Activated CD8-positive, alpha-beta T cell treated with anti-CD3 and anti-CD28 coated beads, Interleukin-2, amount 10 ng/mL, durations not matched to agents 7 days and 5 days (primary cell): ENCODE results near the gene NUP155. TPM values are rescaled to one million over a fixed set of nuclear protein-coding genes. Genes with fewer than 3 reads are reported as not detected.

Source experiments
- total RNA-seq, 2 experiments: library from RNA; stranded (reverse); gene quantifications; one replicate each; pipeline ENCODE4 v1.2.3, GENCODE V29; 2021

NUP155 gene
- total RNA-seq, 2 experiments from 2014 or later = 54.4 to 57.2 TPM

Other genes starting within 250 kb of the NUP155 start
- 10 to 100 TPM in 1 of 2 experiments, 1 to 10 TPM in 1; 7.2 to 10.5 TPM for gene CPLANE1, start 121.7 kb downstream of the NUP155 start, total RNA-seq
- 10 to 100 TPM; 28.8 to 35.3 TPM for gene WDR70, start 8.2 kb upstream of the NUP155 start, total RNA-seq